SK-MEL-5 (cell line): ENCODE data around the gene THRA. TPM values are rescaled to one million over a fixed set of nuclear protein-coding genes. Genes with fewer than 3 reads are reported as not detected.

Experiments
- DNase-seq: peaks from one replicate; pipeline ENCODE4 v3.0.0-alpha.2; 2016; ENCODE audit warnings: low read depth, low spot score
- in situ Hi-C: cut with HindIII; loops from 2 replicates; pipeline ENCODE4 v1.10.0; 2016; ENCODE audit warnings: low sequenced_read_pairs, high pct_unique_total_duplicates, low pct_unique_long_range_greater_than_20kb
- total RNA-seq: library from RNA; depleted of rRNA; stranded (reverse); fragments of >200 nt; shearing (Covaris generic); gene quantifications from 2 replicates; pipeline ENCODE4 v1.2.3, GENCODE V29; 2014

Gene THRA
- total RNA-seq, 1 experiment from 2014 or later, result 14.3 TPM

DNA sequence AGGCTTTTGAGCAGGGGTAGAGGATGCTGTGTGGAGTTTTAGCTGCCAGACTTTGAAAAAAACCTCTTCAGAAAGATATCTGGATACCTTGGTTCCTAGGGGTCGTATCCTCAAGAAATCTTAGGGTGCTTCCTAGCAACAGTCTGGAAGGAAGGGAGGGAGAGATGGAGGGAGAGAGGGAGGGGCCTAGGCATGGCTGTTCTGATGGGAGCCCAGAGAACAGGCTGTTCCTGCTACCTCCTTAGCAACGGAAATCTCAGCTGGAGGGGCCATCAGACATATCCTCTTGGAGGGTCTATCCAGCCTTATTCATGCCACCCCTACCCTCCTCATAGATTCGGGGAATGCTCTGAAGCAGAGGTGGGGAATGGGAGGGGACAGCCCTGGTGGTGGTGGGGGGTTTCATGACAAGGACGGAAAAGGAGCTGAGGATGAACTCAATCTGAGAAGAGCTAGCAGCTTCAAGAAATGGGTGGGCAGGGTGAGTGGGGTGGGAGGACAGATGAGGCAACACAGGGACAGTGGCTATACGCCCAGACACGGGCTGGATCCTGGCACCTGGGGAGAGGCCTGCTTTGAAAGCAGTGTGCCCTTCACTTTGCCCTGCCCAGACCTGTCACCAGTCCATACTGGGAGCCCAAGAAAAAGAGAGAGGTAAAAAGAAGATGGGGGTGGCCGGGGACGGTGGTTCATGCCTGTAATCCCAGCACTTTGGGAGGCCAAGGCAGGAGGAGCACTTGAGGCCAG is 2.9 kb upstream of the THRA start:
- no peak for DNase-seq
- in situ Hi-C loops, result loop anchor here (25.0 kb wide), 1 partner anchor 352 kb away; the partner anchor contains the start of gene TOP2A

DNA sequence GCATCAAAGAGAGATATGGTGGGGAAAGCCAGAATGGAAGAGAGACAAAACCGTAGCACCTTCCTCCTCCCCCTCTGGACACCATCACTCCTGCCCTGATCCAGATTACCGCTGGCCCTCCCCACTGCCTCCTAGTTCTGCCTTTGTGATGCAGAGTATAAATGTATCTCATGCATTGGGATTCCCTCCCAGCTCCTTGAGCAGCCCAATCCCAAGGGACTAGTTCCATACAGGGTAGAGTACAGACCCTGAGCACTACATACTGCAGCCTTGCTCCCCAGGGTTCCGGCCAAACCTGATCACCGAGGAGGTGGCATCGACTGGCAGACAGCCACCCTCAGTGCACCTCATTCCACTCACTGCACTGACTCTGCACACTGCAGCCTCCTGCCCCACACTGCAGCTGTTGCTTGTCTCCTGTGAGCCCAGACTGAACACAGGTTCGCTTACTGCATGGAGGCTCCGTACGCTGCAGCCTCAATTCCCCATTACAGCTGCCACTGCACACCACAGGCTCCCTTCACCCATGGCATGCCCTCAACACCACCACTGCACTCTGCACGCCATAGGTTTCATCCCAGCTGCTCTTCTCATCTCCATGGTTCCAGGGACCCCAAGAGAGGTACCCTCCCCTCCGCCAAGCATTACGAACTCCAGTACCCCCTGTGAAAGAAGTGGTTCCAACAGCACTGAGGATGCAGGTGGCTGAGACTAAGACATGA is 1.7 kb upstream of the THRA start:
- no peak for DNase-seq
- in situ Hi-C loops, result loop anchor here (25.0 kb wide), 1 partner anchor 351 kb away; the partner anchor contains the start of gene TOP2A

DNA sequence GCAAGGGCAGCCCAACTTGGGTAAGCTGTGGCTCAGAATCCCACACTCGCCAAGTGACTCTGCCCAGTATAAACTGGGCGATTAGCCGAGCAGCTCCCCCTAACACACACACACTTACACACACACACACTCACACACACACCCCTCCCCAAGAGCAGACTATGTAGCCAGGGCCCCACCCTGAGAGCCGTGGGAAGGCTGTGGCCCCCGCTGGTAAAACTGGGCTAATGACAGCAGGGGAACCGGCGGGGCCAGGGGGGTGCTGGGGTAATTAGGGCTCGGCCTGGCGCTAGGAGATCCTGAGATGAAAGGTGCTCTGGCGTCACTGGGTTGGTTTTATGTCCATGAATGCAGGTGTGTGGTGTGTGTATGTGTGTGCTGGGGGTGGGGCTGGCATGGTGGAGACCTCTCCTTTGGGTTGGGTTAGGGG is 1.1 kb upstream of the THRA start:
- in situ Hi-C loops, result loop anchor here (25.0 kb wide), 1 partner anchor 351 kb away; the partner anchor contains the start of gene TOP2A
- DNase-seq, result no peak

DNA sequence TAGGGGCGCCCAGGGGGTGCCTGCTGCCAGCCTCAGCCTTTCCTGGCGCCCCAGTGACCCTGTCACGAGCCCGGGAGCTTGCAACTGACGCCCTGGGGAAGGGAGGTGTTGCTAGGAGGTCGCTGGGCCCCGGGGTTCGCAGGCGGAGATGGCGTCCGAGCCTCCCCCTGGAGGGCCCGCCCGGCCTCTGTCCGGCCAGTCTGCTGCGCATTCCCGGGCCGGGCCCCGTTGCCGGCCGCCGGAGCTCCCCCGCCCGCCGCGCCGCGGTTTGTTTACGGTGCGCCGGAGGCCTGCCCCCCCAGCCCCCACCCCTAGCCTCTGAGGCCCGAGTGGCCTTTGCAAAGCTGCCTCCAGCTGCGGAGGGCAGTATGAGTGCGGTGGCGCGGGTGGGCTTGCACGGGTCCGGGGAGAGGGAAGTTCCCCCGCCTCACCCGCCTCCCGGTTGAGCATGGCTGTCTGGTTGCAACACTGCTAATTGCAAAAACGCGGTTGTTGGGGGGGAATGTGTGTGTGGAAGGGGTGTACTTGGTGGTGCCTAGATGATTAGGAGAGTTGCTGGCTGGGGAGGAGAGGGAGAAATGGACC is 514 bp downstream of the THRA start:
- no peak for DNase-seq
- in situ Hi-C loops, result loop anchor here (25.0 kb wide), 1 partner anchor 349 kb away; the partner anchor contains the start of gene TOP2A

DNA sequence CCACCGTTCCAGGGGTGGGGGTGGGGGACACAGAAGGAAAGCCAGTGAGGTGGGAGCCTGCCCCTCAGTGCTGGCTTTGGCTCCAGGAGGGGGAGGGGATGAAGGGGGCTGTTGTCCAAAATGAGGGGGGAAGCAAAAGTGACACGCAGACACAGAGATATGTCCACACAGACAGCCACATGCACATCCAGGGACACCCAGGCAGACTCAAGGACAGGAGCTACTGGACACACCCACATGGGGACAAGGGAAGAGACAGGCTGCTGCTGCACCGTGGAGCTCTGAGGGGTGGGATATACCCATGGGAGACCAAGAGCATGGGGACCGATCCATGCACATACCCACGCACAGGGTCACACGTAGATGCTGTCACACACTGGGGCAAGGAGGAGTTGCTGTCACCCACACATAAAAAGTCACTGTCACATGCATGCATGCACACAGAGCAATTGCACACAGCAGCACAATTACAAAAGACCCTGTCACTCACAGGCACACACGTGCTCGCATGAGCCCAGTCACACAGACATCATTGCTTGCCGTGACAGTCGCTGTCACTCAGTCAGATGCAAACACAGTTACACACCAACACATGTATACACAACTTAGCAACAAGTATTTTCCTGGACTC is 1.3 kb downstream of the THRA start:
- DNase-seq, result no peak
- in situ Hi-C loops, result loop anchor here (25.0 kb wide), 1 partner anchor 348 kb away; the partner anchor contains the start of gene TOP2A

DNA sequence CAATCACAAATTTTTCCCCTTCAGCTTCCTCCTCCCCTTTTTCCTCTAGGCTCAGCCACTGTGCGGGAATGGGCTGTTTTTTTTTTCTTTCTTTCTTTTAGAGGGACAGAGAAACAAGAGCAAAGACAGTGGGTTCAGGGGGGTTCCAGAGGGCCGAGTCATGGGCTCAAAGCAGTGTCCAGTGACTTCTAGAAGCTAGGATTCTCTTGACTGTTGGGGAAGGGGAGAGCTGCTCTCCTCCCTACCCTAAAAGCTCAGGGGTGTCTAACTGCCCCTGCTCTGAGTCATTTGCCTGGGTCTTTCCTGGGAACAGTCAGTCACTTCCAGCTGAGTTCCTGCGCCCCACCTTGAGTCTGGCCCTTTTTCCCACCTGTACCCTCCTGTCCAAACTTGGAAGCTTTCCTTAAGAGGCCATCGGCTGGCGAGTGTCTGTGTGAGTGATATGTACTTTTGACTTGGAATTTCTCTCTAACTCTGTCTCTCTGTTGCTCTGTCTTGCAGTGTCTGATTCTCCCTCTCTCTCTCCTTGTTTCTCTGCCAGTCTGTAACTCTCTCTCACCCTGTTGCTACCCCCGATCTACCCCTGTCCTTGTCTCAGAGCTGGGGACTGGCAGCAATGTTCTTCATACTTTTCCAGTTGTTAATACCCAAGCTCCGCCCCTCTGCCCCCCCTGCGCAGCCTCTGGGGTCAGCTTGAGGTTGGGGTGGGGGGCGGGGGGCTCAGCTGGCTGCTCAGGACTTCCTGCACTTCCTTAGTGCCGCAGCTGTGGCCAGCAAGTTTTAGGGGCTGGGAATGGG is 2.4 kb downstream of the THRA start:
- in situ Hi-C loops, result loop anchor here (25.0 kb wide), 1 partner anchor 347 kb away; the partner anchor contains the start of gene TOP2A
- no peak for DNase-seq

DNA sequence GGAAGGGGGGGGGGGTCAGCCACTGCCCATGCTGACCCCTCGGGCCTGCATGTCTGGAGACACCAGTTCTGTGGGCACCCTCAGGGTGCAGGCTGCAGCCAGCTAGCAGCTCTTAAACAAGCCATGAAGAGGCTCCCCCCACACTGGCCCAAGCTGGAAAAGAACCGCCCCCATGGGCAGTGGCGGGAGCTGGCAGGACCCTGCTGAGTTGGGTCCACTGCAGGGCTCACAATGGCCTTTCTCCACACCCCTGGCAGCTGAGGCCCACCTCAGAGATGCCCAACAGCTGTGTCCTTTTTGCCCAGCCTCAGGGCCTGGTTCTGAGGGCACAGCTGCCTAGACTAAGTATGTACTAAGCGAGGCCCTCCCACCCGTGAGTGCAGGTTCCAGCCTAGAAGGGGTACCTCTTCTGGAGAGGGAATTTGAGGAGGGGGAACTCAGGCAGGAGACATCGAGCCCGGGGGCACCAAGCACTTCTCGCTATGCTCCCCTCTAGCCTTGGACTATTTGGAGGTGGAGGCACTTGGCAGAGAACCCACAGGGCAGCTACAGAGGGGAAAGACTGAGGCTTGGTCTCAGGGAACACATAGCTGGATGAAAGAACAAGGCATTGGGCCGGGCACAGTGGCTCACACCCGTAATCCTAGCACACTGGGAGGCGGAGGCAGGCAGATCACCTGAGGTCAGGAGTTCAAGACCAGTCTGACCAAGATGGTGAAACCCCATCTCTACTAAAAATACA is 3.2 kb downstream of the THRA start:
- in situ Hi-C loops, result loop anchor here (25.0 kb wide), 1 partner anchor 346 kb away; the partner anchor contains the start of gene TOP2A

DNA sequence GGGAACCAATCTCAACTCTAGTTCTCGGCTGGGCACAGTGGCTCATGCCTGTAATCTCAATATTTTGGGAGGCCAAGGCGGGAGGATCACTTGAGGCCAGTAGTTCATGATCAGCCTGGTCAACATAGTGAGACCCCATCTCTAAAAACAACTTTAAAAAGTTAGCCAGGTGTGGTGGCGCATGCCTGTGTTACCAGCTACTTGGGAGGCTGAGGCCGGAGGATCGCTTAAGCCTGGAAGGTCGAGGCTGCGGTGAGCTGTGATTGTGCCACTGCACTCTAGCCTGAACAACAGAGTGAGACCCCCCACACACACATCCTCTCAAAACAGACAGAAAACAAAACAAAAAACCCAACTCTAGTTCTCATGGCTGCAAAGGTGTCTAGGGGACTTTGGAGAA is 4.9 kb downstream of the THRA start:
- no peak for DNase-seq
- in situ Hi-C loops, result loop anchor here (25.0 kb wide), 1 partner anchor 345 kb away; the partner anchor contains the start of gene TOP2A

More for the DNA sequence above, 3.2 kb downstream of the THRA start:
- DNase-seq, result no peak

DNA sequence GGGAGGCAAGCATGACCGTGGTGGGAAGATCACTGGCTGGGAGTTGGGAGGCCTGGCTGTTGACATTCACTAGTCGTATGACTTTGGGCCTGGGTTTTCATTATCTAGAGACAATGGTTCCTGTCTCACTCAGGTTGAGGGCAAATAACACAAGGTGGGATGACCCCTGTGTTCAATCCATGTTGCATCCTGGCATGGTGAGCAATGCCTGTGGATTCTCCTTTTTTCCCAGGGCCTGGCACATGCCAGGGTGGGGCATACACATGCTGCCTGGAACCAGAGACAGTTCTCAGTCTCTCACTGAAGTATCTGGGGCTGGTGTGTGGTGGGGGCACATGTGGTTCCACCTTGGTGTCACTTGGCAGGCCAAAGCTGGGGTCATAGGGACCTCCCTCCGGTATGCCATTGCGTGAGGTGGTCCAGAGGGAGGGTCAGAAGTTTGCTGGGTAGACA is 5.4 kb downstream of the THRA start:
- no peak for DNase-seq
- in situ Hi-C loops, result loop anchor here (25.0 kb wide), 1 partner anchor 344 kb away; the partner anchor contains the start of gene TOP2A

DNA sequence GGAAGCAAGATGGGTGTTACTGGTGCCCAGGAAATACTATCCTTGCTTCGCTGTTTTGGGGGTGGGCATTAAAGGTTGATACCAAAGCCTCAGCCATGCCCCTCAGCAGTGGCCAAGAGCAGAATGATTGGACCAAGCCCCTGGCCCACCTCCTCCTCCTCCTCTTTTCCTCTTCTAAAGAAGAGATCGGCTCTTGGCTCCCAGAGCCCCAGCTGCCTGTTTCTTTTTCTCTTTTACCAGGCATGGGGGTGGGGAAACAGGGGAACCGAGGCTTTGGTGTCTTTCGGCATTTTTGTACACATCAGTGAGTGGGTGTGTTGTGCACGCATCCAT is 5.8 kb downstream of the THRA start:
- in situ Hi-C loops, result loop anchor here (25.0 kb wide), 1 partner anchor 344 kb away; the partner anchor contains the start of gene TOP2A
- DNase-seq, result no peak

DNA sequence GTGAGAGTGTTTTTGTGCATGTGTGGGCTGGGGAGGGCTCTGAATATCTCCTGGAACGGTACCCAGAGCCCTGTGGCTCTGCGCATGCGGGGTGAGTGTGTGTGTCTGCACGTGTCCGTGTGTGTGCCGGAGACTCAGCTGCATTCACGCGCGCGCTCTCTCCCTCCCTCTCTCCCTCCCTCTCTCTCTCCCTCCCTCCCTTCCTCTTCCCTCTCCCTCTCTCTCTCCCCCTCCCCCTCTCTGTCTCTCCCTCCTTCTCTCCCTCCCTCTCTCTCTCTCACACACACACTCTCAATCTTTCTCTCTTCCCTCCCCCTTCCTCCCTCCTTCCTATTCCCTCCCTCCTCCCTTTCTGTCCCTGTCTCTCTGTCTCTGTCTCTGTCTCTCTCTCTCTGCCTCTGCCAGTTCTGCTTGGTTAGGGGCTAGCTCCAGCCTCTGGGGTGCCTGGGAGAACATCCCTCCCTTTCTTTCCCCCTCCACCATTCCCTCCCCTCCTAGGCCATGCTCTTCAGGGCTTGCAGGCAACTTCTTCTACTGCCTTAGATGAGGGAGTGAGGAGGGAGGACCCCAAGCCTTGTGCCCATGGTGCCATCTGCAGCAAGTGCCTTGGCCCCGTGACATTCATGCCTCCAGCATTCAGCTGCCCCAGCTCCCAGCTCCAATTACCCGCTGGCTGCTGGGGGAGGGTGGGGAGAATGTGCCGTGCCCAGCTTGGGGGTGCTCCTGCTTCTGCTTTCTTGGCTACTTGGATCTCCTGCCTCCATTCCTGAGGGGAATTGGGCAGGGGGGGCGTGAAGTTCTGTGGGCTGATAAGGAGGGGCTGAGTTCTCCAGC is 6.4 kb downstream of the THRA start:
- peak; percentile 76 for DNase-seq
- in situ Hi-C loops, result loop anchor here (25.0 kb wide), 1 partner anchor 343 kb away; the partner anchor contains the start of gene TOP2A

DNA sequence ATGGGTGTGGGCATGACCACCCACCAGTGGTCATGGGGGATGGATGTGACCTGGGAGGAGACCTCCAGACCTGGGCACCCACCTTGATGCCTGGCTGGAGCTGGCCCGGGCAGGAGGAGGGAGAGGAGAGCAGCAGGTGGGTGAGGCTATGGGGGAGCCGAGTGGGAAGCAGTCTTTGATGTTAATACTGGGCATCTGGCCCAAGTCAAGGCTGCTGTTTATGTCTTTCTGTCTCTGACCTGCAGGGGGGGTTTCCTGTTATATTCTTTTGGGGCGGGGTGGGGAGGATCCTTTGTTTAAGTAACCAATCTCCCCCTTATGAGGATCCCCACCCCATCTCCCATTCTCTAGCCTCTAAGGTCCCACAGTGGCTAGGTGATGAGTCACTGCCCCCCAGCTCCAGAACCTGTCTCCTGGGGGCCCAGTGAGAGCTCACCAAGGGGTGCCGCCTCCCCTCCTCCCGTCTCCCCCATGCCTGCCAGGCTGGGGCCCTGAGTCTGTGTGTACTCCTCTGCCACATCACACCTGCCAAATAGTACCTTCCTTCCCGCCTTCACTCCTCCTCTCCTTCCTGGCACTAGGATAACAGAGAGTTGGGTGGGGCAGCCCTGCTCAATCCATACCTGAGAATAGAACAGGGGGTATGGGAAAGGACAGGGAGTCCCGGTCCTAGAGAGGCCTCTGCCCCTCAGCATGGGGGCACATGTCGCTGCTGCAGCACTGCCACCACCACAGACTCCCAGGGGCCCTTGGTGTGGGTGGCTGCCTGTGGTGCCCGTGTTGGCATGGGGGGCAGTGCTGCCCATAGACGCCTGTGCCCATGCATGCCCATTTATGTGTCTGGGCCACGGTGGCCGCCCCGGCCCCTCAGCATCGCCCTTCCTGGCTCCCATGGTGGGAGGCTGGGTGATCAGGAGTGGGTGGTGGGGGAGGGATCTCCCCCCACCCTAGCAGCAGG is 7.3 kb downstream of the THRA start:
- in situ Hi-C loops, result loop anchor here (25.0 kb wide), 1 partner anchor 342 kb away; the partner anchor contains the start of gene TOP2A
- DNase-seq, result peak; percentile 37

DNA sequence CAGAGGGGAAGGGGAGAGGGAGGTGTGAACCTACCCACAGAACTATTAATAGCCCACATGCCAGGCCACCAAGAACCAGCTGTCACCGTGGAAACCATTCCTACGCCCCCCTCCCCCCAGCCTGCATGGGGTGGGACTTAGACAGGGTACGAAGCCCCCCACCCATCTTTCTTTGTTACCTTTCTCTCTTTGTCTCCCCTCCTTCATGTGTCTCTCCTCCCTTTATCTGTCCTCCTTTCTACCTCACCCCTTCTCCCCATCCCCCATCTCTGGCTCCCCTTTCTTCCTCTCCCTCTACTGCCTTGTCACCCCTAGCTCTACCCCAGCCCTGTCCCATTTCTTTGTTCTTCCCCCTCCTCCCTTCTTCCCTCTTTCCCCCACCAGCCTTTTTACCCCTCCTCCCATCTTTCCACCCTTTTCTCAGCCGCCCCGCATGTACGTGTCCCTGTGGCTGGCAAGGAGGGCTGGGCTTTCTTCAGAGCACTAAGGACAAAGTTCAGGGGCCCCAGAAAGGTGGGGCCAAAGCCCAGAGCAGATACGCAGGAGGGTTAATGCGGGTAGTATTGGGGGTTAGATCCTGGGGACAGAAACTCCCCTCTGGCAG is 8.0 kb downstream of the THRA start:
- in situ Hi-C loops, result loop anchor here (25.0 kb wide), 1 partner anchor 341 kb away; the partner anchor contains the start of gene TOP2A

More for the DNA sequence above, 8.0 kb downstream of the THRA start:
- no peak for DNase-seq
